ENCODE data around the gene SCAMP3. TPM values are rescaled to one million over a fixed set of nuclear protein-coding genes. Genes with fewer than 3 reads are reported as not detected.
A peak's percentile ranks its signal among the peaks of the same experiment; 100 is the strongest.

Gene SCAMP3
- total RNA-seq, 2 experiments from 2014 or later: 82.0 to 108 TPM

- no peak overlapping the region for H3K27ac Mint-ChIP-seq
- no peaks in the 10 kb centered on the region for H3K9me3 Mint-ChIP-seq (ENCODE audit: low read depth)
Measured at GRCh38 chr1:155210314-155211104, 51.7 kb downstream of the SCAMP3 start.

GRCh38 chr1:155209312-155209721 is 52.8 kb downstream of the SCAMP3 start:
- H3K27ac Mint-ChIP-seq: peak overlapping the region; percentile 88
- no peaks in the 10 kb centered on the region for H3K9me3 Mint-ChIP-seq (ENCODE audit: low read depth)
- peak overlapping the region; percentile 83 for H3K4me3 Mint-ChIP-seq
- CTCF ChIA-PET: interaction anchor here (0.5 to 5.3 kb wide), 9 partner anchors 10 to 1075 kb away, joined by 3 to 87 read pairs (median 36); partner anchors contain the start of genes KRTCAP2, TMEM79 and TRIM46
- ATAC-seq: no peak
- no peaks in the 10 kb centered on the region for H3K27me3 Mint-ChIP-seq
- no peaks in the 10 kb centered on the region for H3K36me3 Mint-ChIP-seq
- DNase-seq: no peak
- H3K4me1 Mint-ChIP-seq: peaks cover 34% of the 10 kb centered on the region

More at GRCh38 chr1:155210314-155211104, 51.7 kb downstream of the SCAMP3 start:
- no peaks in the 10 kb centered on the region for H3K27me3 Mint-ChIP-seq
- CTCF ChIA-PET: interaction anchor here (4.2 to 5.3 kb wide), 3 partner anchors 32 to 40 kb away, joined by 36 to 55 read pairs (median 41); partner anchors contain the start of genes KRTCAP2 and TRIM46
- peaks cover 41% of the 10 kb centered on the region for H3K4me1 Mint-ChIP-seq
- H3K36me3 Mint-ChIP-seq: peaks cover 3% of the 10 kb centered on the region
- H3K4me3 Mint-ChIP-seq: peak overlapping the region; percentile 83
- no peak for ATAC-seq
- DNase-seq: no peak

- CTCF ChIA-PET: interaction anchor here (0.5 to 5.3 kb wide), 10 partner anchors 9 to 279 kb away, joined by 3 to 87 read pairs (median 22); partner anchors contain the start of genes KRTCAP2 and TRIM46
- H3K36me3 Mint-ChIP-seq: no peaks in the 10 kb centered on the region
- H3K27ac Mint-ChIP-seq: peak within 1 kb of the TSS; percentile 88
- no peaks in the 10 kb centered on the region for H3K27me3 Mint-ChIP-seq
- DNase-seq (peak; percentile 92), ATAC-seq (peak; percentile 78)
- peak within 1 kb of the TSS; percentile 83 for H3K4me3 Mint-ChIP-seq
- no peaks in the 10 kb centered on the region for H3K9me3 Mint-ChIP-seq (ENCODE audit: low read depth)
- peaks cover 34% of the 10 kb centered on the region for H3K4me1 Mint-ChIP-seq
Measured at GRCh38 chr1:155208541-155209311, 53.4 kb downstream of the SCAMP3 start, which contains the start of gene MTX1. MTX1 (plus strand) TSS chr1:155208695; CDS start chr1:155208805, 110 bp downstream.

- DNase-seq (no peak), ATAC-seq (no peak)
- no peaks in the 10 kb centered on the region for H3K9me3 Mint-ChIP-seq (ENCODE audit: low read depth)
- H3K36me3 Mint-ChIP-seq: no peaks in the 10 kb centered on the region
- peaks cover 34% of the 10 kb centered on the region for H3K4me1 Mint-ChIP-seq
- peak within 1 kb of the TSS; percentile 88 for H3K27ac Mint-ChIP-seq
- CTCF ChIA-PET: interaction anchor here (0.5 to 5.3 kb wide), 9 partner anchors 12 to 280 kb away, joined by 3 to 87 read pairs (median 36); partner anchors contain the start of genes KRTCAP2 and TRIM46
- H3K27me3 Mint-ChIP-seq: no peaks in the 10 kb centered on the region
- H3K4me3 Mint-ChIP-seq: peak within 1 kb of the TSS; percentile 83
Measured at GRCh38 chr1:155207806-155208540, 54.2 kb downstream of the SCAMP3 start, which contains the start of gene THBS3. THBS3 (minus strand) TSS chr1:155207897; CDS start chr1:155207876, 21 bp downstream.

- peaks cover 34% of the 10 kb centered on the region for H3K4me1 Mint-ChIP-seq
- H3K27me3 Mint-ChIP-seq: no peaks in the 10 kb centered on the region
- no peaks in the 10 kb centered on the region for H3K36me3 Mint-ChIP-seq
- H3K27ac Mint-ChIP-seq: peak overlapping the region; percentile 80
- ATAC-seq: peak; percentile 53
- DNase-seq: peak; percentile 95
- H3K4me3 Mint-ChIP-seq: peak overlapping the region; percentile 64
- H3K9me3 Mint-ChIP-seq (ENCODE audit: low read depth): no peaks in the 10 kb centered on the region
- CTCF ChIA-PET: interaction anchor here (0.7 to 5.3 kb wide), 16 partner anchors 9 to 213 kb away, joined by 3 to 87 read pairs (median 4); partner anchors contain the start of genes CLK2, KRTCAP2 and TRIM46
Measured at GRCh38 chr1:155206891-155207805, 55.0 kb downstream of the SCAMP3 start.

Other genes with a start within 250 kb of the SCAMP3 start
- under 1 TPM; 0.09 to 0.29 TPM for gene DCST2, start 228.6 kb downstream of the SCAMP3 start, total RNA-seq
- not detected for gene DCST1, start 228.5 kb downstream of the SCAMP3 start, total RNA-seq
- gene ADAM15, start 211.0 kb downstream of the SCAMP3 start, total RNA-seq: 10 to 100 TPM; 41.7 to 47.5 TPM
- gene EFNA4, start 198.6 kb downstream of the SCAMP3 start, total RNA-seq: 1 to 10 TPM; 3.8 to 5.3 TPM
- 1 to 10 TPM; 1.9 to 2.8 TPM for gene EFNA3, start 183.5 kb downstream of the SCAMP3 start, total RNA-seq
- gene EFNA1, start 134.5 kb downstream of the SCAMP3 start, total RNA-seq: not detected
- 10 to 100 TPM; 39.8 to 41.2 TPM for gene SLC50A1, start 126.5 kb downstream of the SCAMP3 start, total RNA-seq
- 10 to 100 TPM; 54.2 to 57.0 TPM for gene DPM3, start 121.8 kb downstream of the SCAMP3 start, total RNA-seq
- 100 to 1,000 TPM; 166 to 177 TPM for gene KRTCAP2, start 89.1 kb downstream of the SCAMP3 start, total RNA-seq
- 10 to 100 TPM; 11.2 to 16.1 TPM for gene TRIM46, start 88.5 kb downstream of the SCAMP3 start, total RNA-seq
- gene THBS3, start 54.5 kb downstream of the SCAMP3 start, total RNA-seq: 10 to 100 TPM; 14.3 to 23.5 TPM
- 10 to 100 TPM; 39.0 to 48.6 TPM for gene MTX1, start 53.7 kb downstream of the SCAMP3 start, total RNA-seq
- gene ENTREP3, start 6.9 kb downstream of the SCAMP3 start, total RNA-seq: 10 to 100 TPM; 30.7 to 32.3 TPM
- gene CLK2, start 11.1 kb upstream of the SCAMP3 start, total RNA-seq: 100 to 1,000 TPM in 1 of 2 experiments, 10 to 100 TPM in 1; 94.8 to 108 TPM
- gene HCN3, start 15.1 kb upstream of the SCAMP3 start, total RNA-seq: 1 to 10 TPM; 5.4 to 6.1 TPM
- gene PKLR, start 39.1 kb upstream of the SCAMP3 start, total RNA-seq: not detected
- 100 to 1,000 TPM; 329 to 406 TPM for gene FDPS, start 46.5 kb upstream of the SCAMP3 start, total RNA-seq
- gene RUSC1, start 58.5 kb upstream of the SCAMP3 start, total RNA-seq: 10 to 100 TPM; 29.1 to 33.2 TPM